Activated CD8-positive, alpha-beta T cell treated with anti-CD3 and anti-CD28 coated beads for 36 hours (primary cell): Measurements from ENCODE around the gene EFHC1. TPM values are rescaled to one million over a fixed set of nuclear protein-coding genes. Genes with fewer than 3 reads are reported as not detected.

Experiments
- ATAC-seq: fragments of 200-7000 bp; cut with Tn5 transposase; one replicate; pipeline ENCODE4 v1.10.0; 2021; ENCODE audit warnings: mild to moderate bottlenecking, moderate library complexity
- CTCF ChIA-PET: fragments of 350-600 bp; sonication (Branson Sonifier 250); formaldehyde crosslinking; loops from one replicate; lab custom pipeline; 2021; ENCODE audit warnings: antibody characterized with exemption; lab: Charles Lee
- POLR2A ChIA-PET: fragments of 350-600 bp; sonication (Branson Sonifier 250); formaldehyde crosslinking; loops from one replicate; lab custom pipeline; 2021; ENCODE audit warnings: antibody characterized with exemption; lab: Charles Lee
- DNase-seq: peaks from one replicate; pipeline ENCODE4 v3.0.0-alpha.2; 2020
- H3K27ac Mint-ChIP-seq: one replicate; pipeline ENCODE4 v1.8.0; 2021; ENCODE audit warnings: mild to moderate bottlenecking, mixed read lengths
- H3K27me3 Mint-ChIP-seq: one replicate; pipeline ENCODE4 v1.8.0; 2021; ENCODE audit warnings: mixed read lengths
- H3K36me3 Mint-ChIP-seq: one replicate; pipeline ENCODE4 v1.8.0; 2021; ENCODE audit warnings: low read depth, mixed read lengths
- H3K4me1 Mint-ChIP-seq: one replicate; pipeline ENCODE4 v1.8.0; 2021; ENCODE audit warnings: low read depth, mixed read lengths
- H3K4me3 Mint-ChIP-seq: one replicate; pipeline ENCODE4 v1.8.0; 2021; ENCODE audit warnings: mild to moderate bottlenecking, moderate library complexity, mixed read lengths
- H3K9me3 Mint-ChIP-seq: one replicate; pipeline ENCODE4 v1.8.0; 2021; ENCODE audit warnings: mixed read lengths
- intact Hi-C: fragments of 100-400 bp; cut with micrococcal nuclease; formaldehyde crosslinking; loops from one replicate; pipeline ENCODE4 v1.10.0; 2022
- total RNA-seq, 2 experiments: library from RNA; stranded (reverse); gene quantifications; one replicate each; pipeline ENCODE4 v1.2.3, GENCODE V29; 2021
- TF ChIP-seq, protein P1 (sequence below): fragments of 200-600 bp; IDR thresholded peaks from one replicate; pipeline ENCODE4 v1.8.0; 2022; ENCODE audit warnings: antibody characterized with exemption, mild to moderate bottlenecking

EFHC1 gene
- total RNA-seq, 2 experiments from 2014 or later = 1.9 to 2.1 TPM

DNA sequence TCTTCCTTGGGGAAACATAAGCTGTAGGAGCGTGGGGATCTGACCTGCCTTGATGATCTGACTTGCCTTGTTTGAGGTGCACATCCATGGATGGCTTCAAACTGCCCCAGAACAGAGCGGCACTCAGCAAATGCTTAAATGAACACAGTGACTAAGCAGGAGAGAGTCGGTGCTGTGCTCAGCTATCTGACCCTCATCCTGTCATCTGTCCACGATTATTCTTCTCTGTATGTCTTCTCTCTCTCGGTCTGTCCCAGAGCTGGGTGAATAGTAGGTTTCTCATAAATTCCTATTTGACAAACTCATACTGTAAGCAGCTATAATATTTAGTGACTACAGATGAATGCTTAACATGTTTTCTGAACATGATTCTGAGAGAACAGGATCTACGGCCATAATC is 119.5 kb downstream of the EFHC1 start:
- Mint-ChIP-seq H3K27ac (no peak overlapping the region), H3K4me1 (peaks cover 37% of the 10 kb centered on the region), H3K36me3 (peaks cover 1% of the 10 kb centered on the region), H3K4me3 (no peak overlapping the region), H3K9me3 (no peaks in the 10 kb centered on the region), H3K27me3 (no peaks in the 10 kb centered on the region)
- intact Hi-C loops = loop anchor here (5.0 kb wide), 1 partner anchor 38 kb away; the partner anchor contains the start of gene TRAM2
- CTCF ChIA-PET = interaction anchor here (0.9 to 1.4 kb wide), 2 partner anchors 57 to 123 kb away, joined by 3 read pairs; no protein-coding TSS in a partner anchor
- ATAC-seq (no peak), DNase-seq (no peak)
- POLR2A ChIA-PET = no interaction called here
- TF ChIP-seq, protein P1, sequence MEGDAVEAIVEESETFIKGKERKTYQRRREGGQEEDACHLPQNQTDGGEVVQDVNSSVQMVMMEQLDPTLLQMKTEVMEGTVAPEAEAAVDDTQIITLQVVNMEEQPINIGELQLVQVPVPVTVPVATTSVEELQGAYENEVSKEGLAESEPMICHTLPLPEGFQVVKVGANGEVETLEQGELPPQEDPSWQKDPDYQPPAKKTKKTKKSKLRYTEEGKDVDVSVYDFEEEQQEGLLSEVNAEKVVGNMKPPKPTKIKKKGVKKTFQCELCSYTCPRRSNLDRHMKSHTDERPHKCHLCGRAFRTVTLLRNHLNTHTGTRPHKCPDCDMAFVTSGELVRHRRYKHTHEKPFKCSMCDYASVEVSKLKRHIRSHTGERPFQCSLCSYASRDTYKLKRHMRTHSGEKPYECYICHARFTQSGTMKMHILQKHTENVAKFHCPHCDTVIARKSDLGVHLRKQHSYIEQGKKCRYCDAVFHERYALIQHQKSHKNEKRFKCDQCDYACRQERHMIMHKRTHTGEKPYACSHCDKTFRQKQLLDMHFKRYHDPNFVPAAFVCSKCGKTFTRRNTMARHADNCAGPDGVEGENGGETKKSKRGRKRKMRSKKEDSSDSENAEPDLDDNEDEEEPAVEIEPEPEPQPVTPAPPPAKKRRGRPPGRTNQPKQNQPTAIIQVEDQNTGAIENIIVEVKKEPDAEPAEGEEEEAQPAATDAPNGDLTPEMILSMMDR = no peak

DNA sequence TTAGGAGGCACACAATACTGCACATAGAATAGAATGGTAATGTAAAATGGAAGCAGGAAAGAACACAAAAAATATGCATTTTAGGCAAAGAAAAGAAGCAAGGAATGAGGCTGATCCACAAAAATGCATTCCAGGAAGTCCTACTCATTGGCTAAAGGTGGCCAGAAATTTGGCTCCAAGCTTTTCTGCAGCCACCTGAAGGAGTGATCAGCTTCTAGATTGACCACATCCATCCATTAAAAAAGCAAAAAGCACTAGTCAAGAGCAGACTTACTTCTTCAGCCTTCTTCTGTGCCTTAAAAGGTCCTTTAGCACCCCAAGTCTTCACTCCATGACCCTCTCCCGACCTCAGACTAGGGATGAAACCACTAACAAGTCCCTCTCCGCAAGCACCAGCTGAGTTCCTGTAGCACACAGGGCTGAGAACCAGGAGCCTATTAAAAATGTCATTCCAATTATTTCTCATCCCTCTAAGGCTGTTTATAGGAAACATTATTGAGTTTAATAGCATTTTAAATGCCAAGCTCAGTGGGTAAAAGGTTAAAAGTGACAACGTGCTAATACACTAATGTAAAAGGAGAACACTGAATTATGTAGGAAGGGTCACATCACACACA is 120.3 kb downstream of the EFHC1 start:
- H3K36me3 Mint-ChIP-seq = no peaks in the 10 kb centered on the region
- TF ChIP-seq, protein P1 = no peak
- no peaks in the 10 kb centered on the region for H3K9me3 Mint-ChIP-seq
- ATAC-seq (no peak), DNase-seq (no peak)
- H3K27me3 Mint-ChIP-seq = no peaks in the 10 kb centered on the region
- intact Hi-C loops = no loop called here
- ChIA-PET CTCF (interaction anchor here (0.9 to 1.4 kb wide), 3 partner anchors 30 to 124 kb away, joined by 3 read pairs; no protein-coding TSS in a partner anchor), POLR2A (interaction anchor here (1.3 kb wide), 1 partner anchor 112 kb away, joined by 3 read pairs; no protein-coding TSS in a partner anchor)
- H3K4me1 Mint-ChIP-seq = peaks cover 29% of the 10 kb centered on the region
- no peak overlapping the region for H3K4me3 Mint-ChIP-seq
- H3K27ac Mint-ChIP-seq = no peak overlapping the region

DNA sequence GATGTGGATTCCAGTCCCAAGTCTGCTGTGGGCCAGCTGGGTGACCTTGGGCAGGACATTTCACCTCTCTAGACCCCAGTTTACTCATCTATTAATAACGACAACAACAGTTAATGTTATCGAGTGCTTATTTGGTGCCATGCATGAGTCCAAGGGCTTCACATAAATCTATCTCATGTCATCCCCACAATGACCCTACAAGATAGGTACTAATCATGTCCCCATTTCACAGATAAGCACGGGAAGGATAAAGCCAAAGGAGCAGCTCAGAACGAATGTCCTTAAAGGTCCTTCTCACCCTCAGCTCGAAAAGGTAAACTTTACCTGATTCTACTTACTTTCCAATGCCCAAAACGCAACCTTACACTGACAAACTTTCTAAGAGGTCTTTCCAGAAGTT is 121.0 kb downstream of the EFHC1 start:
- ChIA-PET CTCF (interaction anchor here (1.1 kb wide), 1 partner anchor 29 kb away, joined by 3 read pairs; no protein-coding TSS in a partner anchor), POLR2A (interaction anchor here (1.3 kb wide), 1 partner anchor 111 kb away, joined by 3 read pairs; no protein-coding TSS in a partner anchor)
- H3K4me1 Mint-ChIP-seq = peaks cover 22% of the 10 kb centered on the region
- no peak for ATAC-seq
- no peak for DNase-seq
- no peaks in the 10 kb centered on the region for H3K9me3 Mint-ChIP-seq
- TF ChIP-seq, protein P1 = no peak
- intact Hi-C loops = no loop called here
- no peaks in the 10 kb centered on the region for H3K27me3 Mint-ChIP-seq
- no peaks in the 10 kb centered on the region for H3K36me3 Mint-ChIP-seq
- H3K4me3 Mint-ChIP-seq = no peak overlapping the region
- no peak overlapping the region for H3K27ac Mint-ChIP-seq

DNA sequence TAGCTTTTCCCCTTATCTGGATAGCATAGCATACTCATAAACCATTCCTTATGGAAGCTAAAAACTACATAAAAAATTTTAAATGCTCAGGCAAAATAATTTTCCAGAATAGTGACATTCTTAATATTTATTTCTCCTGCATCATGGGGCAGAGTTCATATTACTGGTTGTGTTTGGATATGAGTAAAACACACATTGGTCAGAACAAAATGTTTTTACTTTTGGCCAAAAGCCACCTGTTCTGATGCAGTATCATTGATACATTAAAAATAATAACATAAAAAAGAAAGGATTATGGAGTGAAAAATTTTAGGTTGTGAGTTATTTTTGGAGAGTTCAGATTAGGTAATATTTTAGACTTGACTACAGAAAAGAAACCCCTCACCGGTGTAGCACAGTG is 123.1 kb downstream of the EFHC1 start:
- Mint-ChIP-seq H3K4me1 (peaks cover 3% of the 10 kb centered on the region), H3K4me3 (no peak overlapping the region), H3K27ac (no peak overlapping the region), H3K27me3 (no peaks in the 10 kb centered on the region), H3K36me3 (no peaks in the 10 kb centered on the region), H3K9me3 (no peaks in the 10 kb centered on the region)
- intact Hi-C loops = no loop called here
- POLR2A ChIA-PET = interaction anchor here (0.7 kb wide), 1 partner anchor 33 kb away, joined by 3 read pairs; no protein-coding TSS in a partner anchor
- TF ChIP-seq, protein P1 = no peak
- ATAC-seq = no peak
- CTCF ChIA-PET = no interaction called here
- DNase-seq = no peak
